HG03571 (cell line): Measurements from ENCODE around the gene RNF112.
A peak's percentile ranks its signal among the peaks of the same experiment; 100 is the strongest.

Source experiments
- ATAC-seq: cut with Tn5 transposase; IDR thresholded peaks from one replicate; pipeline ENCODE4 v1.9.1; 2021; ENCODE audit not compliant: unreplicated experiment

The RNF112 gene

DNA sequence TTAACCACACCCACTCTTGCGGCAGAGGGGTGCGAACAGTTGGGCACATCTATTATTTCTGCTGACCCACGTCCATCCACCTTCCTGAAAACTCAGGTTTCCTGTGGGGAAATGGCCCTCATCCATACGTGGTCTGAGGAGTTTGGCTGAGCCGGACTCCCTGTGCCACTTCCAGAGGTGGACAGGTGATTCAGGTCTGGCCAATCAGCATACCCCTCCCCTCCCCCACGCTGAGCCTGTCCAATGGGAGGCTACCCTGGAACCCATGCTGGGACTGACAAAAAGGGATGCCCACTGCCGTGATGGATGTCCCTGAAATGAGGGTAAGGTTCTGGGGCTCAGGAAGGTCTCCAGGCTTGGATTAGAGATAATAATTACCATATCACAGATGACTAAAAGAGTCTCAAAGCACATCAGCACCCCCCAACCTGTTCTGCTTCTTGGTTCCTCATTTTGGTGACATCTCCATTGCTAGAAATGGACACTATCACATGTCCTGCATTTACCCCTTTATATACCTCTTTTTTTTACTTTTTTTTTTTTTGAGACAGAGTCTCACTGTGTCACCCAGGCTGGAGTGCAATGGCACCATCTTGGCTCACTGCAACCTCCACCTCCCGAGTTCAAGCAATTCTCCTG is 38.0 kb upstream of the RNF112 start:
- no peak for ATAC-seq

DNA sequence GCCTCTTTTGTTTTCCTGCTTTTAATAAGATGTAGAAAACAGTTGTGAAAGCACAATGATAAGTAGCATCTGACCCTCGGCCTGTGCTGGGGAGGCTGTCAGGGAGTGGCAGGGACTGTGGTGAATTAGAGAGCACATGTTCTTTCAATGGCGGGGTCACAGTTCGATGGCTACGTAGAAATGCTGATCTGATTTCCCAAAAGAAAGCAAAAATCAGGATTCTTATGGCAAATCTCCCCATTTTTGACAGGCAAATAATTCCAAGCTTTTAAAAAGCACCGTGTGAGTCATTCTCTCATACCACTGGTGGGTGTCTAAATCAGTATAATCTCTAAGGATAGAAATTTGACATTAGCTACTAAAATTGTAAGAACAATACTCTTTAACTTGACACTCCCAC is 36.9 kb upstream of the RNF112 start:
- no peak for ATAC-seq

DNA sequence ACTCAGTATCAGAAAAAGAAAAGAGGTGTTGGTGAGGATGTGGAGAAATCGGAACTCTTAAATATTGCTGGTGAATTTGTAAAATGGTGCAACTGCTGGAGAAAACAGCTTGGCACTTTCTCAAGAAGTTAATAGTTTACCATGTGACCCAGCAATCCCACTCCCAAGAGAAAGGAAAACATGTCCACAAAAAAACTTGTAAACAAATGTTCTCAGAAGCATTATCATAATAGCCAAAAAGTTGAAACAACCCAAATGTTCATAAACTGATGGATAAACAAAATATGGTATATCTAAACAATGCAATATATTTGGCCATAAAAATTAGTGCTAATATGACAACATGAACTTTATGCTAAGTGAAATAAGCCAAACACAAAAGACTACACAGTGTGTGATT is 35.3 kb upstream of the RNF112 start:
- no peak for ATAC-seq

DNA sequence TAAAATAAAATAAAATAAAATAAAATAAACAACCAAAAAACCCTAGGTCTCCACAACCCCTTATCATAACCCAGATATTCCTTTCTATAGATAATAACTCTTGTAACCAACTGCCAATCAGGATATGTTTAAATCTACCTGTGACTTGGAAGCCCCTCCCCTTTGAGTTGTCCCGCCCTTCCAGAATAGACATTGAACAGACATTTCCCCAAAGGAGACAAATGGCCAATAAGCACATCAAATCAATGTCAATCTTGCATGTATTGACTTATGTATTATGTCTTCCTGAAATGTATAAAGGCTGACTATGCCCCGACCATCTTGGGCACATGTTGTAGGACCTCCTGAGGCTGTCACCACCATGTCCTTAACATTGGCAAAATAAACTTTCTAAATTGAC is 34.2 kb upstream of the RNF112 start:
- no peak for ATAC-seq

DNA sequence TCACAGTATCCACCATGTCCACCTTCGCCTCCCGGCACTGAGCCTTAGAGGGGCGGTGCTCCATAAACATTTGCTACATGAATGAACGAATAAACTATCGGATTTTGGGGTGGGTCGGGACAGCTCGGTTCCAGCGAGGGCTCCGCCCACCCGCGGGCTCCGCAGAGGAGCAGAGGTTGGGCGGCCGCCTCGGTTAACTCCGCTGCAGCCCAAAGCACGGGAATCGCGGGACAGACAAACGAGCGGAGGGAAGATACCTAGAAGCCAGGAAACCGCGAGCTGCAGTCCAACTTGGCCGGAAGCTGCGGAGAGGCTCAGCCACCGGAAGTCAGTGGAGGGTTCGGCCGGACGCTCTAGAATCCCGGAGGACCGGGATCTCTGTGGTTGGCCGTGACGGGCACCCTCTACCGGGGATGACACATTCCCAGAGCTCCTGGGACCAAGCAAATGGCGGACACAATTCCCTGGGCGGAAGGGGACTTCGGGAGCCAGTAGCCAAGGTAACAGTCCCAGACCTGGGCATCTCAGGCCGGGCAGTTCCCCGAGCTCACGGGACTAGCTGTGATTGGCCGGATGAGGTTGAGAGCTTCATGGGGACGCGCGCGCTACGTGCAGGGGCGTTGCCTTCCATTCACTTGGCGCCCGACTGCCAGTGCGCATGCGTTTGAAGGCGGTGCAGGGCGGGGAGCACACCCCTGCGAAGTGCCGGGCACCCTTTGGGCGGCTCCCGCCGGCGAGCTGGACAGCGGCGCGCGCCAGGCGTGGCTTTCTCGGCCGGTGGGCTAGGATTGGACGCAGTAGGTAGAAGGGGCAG is 33.2 kb upstream of the RNF112 start:
- ATAC-seq, result peak; percentile 90

DNA sequence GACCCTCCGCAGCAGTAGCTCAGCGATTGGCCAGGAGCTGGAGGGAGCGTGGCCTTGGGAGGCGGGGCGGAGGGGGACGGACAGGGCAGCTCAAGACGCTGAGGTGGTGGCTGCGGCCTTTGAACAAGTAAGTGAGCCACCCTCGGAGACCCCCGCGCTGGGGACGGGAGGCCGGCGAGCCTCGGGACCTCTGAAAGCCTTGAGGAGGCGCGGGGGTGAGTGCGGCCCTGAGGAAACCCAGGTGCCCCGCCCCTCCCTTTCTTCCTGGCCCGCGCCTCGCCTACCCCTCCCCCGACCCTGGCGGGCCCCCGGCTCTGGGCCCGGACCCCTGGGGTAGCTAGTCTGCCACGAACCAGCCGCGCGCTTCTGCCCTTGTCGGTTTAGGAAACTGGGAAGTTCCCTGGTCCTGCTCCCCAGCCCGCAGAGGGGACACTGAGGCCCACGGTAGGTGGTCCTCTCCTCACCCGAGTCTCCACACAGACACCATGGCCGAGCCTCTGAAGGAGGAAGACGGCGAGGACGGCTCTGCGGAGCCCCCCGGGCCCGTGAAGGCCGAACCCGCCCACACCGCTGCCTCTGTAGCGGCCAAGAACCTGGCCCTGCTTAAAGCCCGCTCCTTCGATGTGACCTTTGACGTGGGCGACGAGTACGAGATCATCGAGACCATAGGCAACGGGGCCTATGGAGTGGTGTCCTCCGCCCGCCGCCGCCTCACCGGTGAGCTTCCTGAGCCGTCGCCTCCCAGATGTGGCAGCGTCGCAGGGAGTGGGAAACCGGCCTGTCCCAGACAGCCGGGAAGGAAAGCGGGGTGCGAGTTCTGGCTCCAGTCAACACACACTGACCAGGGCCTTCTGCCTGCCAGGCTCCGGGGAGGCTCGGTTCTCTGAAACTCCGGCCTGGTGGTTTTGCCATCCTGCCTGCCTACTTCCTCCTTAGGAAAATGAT is 32.3 kb upstream of the RNF112 start, which contains the start of gene MAPK7:
MAPK7 (plus strand) TSS at position 83 of the 945 bp plus-strand sequence; CDS start at position 486, 403 bp downstream.
- ATAC-seq, result no peak

DNA sequence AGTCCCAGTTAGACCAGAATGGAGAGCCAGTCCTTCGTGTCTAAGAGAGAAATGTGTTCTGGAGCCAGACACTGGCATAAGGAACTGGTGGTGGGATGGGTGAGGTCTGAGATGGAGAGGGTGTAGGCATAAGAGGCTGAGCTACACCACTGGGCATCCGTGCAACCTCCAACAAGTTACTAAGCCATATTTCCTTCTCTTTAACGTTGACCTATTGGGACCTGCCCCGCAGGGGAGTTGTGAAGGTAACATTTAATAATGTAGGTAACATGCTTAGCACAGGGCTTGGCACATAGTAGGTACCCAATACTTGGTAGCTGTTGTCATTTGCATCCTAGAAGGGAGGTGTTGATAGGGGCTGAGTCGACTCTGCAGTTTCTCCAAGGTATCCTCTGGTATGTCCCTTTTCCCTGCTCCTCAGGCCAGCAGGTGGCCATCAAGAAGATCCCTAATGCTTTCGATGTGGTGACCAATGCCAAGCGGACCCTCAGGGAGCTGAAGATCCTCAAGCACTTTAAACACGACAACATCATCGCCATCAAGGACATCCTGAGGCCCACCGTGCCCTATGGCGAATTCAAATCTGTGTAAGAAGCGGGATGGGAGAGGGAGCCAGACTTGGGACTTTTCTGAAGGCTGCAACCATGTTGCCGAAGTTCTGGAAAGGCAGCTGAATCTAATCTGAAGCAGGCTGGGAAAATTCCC is 31.5 kb upstream of the RNF112 start:
- no peak for ATAC-seq

DNA sequence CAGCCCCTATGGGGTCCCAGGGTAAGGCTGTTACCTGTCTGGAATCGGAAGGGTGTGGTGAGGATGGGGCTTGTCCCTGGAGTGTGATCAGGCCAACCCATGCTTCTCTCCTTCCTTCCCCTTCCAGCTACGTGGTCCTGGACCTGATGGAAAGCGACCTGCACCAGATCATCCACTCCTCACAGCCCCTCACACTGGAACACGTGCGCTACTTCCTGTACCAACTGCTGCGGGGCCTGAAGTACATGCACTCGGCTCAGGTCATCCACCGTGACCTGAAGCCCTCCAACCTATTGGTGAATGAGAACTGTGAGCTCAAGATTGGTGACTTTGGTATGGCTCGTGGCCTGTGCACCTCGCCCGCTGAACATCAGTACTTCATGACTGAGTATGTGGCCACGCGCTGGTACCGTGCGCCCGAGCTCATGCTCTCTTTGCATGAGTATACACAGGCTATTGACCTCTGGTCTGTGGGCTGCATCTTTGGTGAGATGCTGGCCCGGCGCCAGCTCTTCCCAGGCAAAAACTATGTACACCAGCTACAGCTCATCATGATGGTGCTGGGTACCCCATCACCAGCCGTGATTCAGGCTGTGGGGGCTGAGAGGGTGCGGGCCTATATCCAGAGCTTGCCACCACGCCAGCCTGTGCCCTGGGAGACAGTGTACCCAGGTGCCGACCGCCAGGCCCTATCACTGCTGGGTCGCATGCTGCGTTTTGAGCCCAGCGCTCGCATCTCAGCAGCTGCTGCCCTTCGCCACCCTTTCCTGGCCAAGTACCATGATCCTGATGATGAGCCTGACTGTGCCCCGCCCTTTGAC is 30.3 kb upstream of the RNF112 start:
- no peak for ATAC-seq

DNA sequence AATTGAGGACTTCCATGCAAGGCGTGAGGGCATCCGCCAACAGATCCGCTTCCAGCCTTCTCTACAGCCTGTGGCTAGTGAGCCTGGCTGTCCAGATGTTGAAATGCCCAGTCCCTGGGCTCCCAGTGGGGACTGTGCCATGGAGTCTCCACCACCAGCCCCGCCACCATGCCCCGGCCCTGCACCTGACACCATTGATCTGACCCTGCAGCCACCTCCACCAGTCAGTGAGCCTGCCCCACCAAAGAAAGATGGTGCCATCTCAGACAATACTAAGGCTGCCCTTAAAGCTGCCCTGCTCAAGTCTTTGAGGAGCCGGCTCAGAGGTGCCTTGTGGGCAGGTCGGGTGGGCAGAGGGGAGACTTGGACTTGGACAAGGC is 29.7 kb upstream of the RNF112 start:
- no peak for ATAC-seq

DNA sequence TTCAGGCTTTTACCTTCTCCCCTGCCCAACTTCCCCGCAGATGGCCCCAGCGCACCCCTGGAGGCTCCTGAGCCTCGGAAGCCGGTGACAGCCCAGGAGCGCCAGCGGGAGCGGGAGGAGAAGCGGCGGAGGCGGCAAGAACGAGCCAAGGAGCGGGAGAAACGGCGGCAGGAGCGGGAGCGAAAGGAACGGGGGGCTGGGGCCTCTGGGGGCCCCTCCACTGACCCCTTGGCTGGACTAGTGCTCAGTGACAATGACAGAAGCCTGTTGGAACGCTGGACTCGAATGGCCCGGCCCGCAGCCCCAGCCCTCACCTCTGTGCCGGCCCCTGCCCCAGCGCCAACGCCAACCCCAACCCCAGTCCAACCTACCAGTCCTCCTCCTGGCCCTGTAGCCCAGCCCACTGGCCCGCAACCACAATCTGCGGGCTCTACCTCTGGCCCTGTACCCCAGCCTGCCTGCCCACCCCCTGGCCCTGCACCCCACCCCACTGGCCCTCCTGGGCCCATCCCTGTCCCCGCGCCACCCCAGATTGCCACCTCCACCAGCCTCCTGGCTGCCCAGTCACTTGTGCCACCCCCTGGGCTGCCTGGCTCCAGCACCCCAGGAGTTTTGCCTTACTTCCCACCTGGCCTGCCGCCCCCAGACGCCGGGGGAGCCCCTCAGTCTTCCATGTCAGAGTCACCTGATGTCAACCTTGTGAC is 29.1 kb upstream of the RNF112 start:
- ATAC-seq, result no peak

DNA sequence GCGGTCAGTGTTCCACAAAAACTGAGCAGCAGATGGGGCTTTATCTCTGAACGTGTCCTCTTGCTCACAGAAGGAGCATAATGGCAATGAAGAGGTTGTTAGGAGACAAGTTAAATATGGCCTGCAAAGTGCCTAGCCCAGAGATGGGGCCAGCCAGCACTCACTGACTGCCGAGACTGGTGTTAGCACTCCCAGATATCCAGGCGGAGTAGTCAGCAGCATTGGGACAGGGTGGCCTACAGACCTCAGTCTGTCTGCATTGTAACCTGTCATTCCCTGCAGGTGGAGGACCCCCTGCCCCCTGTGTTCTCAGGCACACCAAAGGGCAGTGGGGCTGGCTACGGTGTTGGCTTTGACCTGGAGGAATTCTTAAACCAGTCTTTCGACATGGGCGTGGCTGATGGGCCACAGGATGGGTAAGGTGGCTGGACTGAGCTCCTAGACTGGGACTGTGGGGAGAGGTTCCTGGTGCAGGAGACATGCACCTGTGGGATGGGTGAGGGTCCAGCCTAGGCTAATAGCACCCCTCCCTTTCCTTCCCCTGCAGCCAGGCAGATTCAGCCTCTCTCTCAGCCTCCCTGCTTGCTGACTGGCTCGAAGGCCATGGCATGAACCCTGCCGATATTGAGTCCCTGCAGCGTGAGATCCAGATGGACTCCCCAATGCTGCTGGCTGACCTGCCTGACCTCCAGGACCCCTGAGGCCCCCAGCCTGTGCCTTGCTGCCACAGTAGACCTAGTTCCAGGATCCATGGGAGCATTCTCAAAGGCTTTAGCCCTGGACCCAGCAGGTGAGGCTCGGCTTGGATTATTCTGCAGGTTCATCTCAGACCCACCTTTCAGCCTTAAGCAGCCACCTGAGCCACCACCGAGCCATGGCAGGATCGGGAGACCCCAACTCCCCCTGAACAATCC is 28.2 kb upstream of the RNF112 start:
- ATAC-seq, result no peak

DNA sequence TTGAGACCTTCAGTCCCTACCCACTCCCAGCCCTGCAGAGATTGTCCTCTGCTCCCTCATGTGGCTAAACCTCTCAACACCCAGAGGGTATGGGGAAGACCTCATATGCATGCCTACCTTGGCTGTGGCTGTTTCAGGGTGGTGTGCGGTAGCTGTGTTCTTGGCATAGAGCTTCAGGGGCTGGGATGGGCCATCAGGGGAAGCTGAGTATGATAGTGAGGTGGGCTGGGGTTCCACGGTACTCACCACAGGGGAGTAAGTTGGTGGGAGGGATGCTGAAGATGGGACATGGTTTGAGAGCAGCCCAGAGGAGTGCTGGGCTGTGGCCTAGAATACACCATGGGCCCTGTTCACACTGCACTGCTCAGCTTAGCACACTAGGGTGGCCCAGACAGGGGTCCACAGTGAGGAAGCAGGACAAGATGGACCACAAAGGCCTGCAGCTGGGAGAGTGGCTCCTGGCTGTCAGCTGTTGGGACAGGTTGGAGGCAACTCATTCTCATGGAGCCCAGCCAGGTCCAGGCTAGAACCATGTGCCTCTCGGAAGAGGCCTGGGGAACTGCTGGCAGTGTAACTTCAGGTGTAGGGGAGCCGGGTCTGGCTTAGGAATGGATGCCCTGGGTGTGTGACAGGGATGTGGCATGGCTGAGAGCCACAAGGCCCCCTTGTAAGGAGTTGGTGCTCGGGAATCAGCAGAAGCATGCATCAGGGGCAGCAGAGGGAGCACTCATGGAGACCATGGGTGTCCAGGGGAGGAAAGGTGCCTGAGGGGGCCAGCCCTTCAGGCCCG is 27.2 kb upstream of the RNF112 start:
- no peak for ATAC-seq

DNA sequence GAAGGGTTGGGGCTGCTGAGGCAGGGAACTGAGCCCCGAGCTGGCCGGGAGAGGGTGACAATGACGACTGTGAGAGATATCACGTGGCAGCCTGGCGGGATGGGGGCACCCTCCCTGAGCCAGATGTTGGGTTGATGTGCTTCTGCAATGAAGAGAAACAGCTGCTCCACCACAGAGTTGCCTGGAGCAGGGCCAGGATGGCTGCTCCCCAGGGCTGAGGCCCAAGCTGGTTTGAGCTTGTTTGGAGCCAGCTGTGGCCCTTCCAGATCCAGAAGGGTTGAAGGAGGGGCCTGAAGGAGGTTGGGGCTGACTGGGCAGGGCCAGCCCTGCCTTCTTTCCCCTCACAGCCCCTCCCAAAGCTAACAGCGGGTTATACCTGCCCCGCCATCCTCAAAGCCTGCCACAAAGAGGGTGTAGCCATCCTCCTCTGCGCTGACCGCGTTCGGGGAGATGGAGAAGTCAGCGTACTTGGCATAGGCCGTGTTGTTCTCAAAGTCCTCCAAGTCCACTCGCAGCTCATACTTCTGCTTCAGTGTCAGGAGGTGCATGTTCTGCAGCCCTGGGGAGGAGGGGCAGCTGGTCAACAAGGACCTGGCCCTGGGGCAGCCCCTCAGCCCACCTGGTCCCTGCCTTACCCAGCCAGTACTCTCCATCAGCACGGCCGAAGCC is 26.2 kb upstream of the RNF112 start:
- ATAC-seq, result no peak

DNA sequence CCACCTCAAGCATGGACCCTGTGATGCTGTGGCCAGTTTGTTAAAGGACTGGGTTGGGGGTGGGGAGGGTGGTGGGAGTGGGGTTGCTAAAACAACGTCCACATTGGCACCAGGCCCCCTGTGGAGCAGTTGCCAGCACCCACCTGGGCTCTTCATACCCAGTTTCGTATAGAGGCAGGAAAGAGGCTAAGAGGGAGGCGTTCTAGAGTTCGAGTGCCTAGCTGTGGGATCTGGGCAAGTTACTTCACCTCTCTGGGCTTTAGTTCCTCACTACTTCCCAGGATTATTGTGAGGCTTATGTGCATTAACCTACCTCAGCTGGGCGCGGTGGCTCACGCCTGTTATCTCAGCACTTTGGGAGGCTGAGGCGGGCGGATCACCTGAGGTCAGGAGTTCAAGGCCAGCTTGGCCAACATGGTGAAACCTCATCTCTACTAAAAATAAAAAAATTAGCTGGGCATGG is 25.5 kb upstream of the RNF112 start:
- ATAC-seq, result no peak

DNA sequence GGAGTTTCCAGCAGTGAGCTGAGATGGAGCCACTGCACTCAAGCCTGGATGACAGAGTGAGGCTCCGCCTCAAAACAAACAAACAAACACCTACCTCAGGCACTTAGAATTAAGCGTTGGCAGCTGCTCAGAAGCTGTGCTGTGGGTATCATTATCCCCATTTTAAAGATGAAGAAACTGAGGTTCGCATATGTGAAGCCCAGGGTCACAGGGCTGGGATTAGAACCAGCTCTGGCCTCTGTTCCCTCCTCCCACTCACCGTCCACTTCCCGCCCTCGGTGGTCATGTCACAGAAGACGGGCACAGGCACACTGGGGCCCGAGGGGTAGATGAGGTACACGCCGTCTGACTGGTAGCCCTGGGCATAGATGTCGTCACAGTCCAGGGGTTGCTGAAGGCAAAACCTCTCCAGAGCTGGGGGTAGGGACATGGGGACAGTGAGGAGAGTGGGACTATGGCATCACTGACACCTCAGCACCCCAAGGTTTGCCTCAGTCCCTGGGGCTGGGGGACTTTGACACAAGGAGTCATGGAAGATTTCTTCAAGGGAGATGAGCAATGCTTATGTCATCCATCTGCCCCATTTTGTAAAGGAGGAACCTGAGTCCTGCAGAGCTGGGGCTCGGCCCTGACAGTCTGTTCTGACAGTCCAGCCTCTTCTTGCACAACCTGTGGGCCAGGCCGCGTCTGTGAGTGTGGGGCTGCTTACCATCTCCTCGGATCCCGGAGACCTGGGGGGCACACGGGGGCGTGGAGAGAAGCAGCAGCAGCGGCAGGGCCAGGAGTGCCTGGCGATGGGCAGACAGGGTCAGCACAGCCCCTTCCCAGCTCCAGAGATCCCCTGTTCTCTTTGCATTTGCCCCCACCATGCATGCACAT is 24.7 kb upstream of the RNF112 start:
- ATAC-seq, result no peak
